EL (cell line): ENCODE results near the gene UGT1A8.
A peak's percentile ranks its signal among the peaks of the same experiment; 100 is the strongest.
"Not testable (repeated sequence)": the region's sequence is repeated elsewhere in the genome, so short reads cannot be mapped to it uniquely, and the experiment has no call there.

Experiments used
- DNase-seq: peaks from one replicate; pipeline ENCODE4 v3.0.0-alpha.2; 2016

Gene UGT1A8

DNA sequence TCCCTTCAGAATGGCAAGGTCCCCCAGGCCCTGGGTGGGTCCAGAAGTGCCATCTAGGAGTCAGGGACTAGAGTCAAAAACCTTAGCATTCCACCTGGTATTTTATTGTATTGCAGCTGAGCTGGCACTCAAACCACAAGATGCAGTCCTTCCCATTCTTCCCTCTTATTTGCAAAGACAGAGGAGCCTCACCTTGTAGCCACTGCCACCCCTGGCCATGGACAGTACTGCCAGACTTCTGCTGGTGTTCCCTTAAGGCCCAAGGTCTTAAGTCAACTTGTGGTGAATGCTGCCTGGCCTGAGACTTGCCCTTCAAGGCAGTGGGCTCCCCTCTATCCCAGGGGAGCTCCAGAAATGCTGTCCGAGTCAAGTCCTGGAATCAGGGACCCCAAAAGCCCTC lies 25.7 kb downstream of the UGT1A8 start:
- peak; percentile 2 for DNase-seq

DNA sequence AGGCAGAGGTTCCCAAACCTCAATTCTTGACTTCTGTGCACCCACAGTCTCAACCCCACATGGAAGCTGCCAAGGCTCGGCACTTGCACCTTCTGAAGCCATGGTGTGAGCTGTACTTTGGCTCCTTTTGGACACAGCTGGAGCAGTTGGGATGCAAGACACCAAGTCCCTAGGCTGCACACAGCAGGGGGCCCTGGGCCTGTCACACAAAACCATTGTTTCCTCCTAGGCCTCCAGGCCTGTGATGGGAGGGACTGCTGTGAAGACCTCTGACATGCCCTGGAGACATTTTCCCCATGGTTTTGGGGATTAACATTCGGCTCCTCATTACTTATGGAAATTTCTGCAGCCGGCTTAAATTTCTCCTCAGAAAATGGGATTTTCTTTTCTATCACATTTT lies 28.6 kb downstream of the UGT1A8 start:
- DNase-seq = not testable (repeated sequence)

DNA sequence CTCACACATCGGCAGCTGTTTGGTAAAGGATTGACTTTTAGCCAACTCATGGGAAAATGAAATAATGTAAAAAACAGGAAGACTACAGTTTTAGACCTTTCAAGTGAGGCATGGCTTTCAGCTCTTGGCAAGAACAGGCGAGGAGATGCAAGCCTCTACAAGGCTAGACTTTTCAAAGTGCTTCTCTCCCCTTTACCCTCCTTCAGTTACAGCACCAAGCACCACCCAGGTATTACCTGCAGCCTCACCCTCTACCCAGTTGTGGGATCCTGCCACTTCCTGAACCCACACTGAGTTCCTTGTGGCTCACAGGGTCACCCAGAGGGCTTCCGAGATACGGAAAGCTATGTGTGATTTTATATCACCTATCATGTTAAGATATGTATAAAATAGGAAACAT lies 33.5 kb downstream of the UGT1A8 start:
- no peak for DNase-seq

DNA sequence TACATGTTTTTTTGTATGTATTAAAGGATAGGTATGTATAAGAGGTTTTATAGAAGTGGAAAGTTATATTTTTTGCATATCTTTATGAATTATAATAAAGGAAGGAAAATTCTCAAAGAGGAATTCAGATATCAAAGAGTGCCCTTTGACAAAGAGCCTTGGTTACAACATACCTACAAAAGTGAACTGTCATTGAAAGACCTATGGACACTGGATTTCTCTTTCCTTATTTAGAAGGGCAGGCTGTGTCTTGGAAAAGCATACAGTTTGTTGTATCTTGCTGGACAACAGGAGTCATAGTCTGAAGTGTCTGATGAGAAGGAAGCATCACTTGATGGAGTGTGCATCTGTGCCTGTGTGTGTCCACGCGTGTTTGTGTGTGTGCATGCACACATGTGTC lies 34.0 kb downstream of the UGT1A8 start:
- no peak for DNase-seq

DNA sequence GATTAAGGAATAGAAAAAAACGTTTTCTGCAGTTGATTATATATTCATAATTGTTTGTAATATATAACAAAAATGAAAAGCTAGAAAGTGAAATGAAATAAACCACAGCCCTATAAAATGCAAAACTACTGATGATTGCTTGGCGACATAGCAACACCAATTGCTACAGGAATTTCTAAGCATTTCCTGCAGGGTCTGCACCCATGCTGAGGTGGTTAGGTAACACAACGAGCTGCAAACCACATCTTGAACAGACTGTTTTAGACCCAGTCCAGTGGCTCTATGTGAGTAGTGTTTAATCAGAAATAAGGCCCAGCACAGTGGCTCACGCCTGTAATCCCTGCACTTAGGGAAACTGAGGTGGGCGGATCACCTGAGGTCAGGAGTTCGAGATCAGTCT lies 37.1 kb downstream of the UGT1A8 start:
- DNase-seq = no peak

DNA sequence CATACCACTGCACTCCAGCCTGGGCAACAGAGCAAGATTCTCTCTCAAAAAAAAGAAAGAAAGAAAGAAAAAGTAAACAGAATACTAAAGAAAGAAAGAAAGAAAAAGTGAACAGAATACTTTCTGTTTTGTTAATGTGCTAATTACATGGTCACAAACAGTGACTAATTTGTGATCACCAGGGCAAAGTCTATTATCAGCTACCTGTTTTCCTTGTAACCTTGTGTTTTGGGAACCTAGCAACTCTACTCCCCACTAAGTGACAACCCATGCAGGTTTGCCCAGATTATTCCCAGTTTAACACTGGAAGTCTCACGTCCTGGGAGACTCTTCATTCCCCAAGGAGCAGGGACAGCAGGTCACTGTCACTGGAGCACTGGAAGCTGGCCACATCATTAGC lies 37.6 kb downstream of the UGT1A8 start:
- DNase-seq = no peak

DNA sequence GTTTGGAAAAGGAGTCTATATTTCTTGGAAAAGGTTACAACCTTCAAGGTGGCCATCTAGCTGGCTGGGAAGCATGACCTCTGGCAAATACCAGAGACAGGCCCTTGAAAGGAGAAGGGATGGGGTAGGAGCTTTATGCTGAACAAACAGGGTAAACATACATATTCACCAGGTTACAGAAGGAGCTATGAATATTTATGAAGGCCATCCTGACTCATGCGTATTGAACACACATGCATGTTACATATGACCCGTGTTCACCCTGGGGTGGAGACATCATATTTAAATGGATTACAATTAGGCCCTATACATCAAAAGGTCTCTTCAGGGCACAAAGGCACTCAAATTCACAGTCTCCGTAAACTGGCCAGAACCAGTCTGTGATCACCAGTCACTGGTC lies 38.5 kb downstream of the UGT1A8 start:
- not testable (repeated sequence) for DNase-seq

DNA sequence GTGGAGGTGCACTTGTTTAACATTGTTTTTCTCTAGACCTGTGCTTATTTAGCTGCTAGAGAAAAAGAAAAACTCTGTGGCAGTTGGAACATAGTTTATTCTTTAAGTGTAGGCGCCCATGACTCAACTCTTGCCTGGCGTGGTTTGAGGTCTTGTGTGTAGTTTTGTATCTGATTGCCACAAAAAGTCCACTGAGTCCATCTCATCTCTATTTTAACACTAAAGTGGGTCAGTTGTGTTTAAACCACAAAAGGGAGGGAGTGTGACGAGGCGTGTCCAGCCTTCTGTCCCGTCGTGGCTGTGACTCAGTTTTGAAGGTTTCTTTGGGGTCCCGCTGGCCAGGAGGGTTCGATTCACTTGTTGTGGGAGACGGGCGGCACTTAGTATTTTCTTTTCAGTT lies 39.0 kb downstream of the UGT1A8 start:
- no peak for DNase-seq

DNA sequence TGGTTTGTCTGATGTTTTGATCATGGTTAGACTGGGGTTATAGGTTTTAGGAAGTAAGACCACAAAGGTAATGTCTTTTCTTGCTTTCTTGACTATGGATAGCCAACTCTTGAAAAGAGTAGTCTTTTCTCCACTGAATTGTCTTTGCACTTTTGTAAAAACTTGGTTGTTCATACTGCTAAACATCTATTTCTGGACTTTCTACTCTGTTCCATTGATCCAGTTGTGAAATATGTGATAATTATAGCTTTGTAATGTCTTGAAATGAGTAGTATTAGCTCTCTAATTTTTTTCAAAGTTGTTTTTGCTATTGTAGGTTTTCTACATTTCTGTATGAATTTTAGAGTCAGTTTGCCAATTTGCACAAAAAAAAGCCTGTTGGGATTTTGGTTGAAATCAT lies 41.2 kb downstream of the UGT1A8 start:
- no peak for DNase-seq

DNA sequence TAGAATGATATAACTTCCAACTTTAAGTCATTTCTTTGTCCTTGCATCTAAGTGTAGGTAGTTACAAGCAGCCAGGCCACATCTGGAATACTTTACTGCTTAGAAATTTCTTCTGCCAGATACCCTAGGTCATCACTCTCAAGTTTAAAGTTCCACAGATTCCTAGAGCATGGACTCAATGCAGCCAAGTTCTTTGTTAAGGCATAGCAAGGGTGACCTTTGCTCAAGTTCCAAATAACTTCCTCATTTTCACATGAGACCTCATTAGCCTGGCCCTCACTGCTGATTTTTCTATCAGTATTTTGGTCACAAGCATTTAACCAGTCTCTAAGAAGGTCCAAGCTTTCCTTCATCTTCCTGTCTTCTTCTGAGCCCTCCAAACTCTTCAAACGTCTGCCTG lies 46.5 kb downstream of the UGT1A8 start:
- no peak for DNase-seq

DNA sequence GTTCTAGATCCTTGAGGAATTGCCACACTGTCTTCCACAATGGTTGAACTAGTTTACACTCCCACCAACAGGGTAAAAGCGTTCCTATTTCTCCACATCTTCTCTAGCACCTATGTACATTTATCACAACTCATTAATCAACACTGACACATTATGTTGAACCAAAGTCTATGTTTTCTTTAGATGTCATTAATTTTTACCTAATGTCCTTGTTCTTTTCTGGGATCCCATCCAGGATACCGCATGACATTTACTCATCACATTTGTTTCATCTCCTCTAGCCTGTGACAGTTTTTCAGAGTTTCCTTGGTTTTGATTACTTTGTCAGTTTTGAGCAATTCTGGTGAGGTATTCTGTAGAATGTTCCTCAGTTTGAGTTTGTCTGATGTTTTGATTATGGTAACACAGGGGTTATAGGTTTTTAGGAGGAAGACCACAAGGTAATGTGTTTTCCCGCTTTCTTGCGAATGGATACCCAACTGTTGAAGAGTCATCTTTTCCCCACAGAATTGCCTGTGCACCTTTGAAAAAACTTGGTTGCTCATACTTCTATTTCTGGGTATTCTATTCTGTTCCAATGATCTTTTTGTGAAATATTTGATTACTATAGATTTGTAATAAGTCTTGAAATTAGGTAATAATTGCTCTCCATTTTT lies 51.3 kb downstream of the UGT1A8 start:
- DNase-seq = no peak

DNA sequence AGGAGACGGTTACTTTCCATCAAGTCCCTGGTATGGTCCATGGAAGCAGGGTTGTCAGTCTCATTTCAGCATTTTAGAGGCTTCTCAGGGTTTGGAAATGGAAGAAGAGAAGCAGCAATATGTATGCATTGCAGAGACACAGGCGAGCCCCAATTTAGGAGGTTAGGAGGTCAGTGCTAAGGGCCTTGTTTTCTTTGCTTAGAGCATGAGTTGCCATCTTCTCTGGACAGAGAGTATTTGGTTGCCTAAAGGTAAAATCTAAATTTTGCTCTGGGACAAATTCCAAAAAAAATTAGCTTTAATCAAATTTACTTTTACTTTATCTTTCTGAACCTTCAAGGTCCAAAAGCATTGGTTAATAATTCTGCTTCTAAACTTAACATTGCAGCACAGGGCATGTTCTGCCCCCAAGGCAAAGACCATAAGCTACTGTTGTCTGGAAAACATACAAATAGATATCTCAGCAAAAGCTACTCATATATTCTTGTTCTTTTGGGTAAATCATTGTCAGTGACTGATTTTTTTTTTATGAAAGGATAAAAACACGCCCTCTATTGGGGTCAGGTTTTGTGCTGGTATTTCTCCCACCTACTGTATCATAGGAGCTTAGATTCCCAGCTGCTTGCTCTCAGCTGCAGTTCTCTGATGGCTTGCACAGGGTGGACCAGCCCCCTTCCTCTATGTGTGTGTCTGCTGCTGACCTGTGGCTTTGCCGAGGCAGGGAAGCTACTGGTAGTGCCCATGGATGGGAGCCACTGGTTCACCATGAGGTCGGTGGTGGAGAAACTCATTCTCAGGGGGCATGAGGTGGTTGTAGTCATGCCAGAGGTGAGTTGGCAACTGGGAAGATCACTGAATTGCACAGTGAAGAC lies 54.1 kb downstream of the UGT1A8 start, which contains the start of gene UGT1A9:
TSS of gene UGT1A9 (plus strand) at position 609 of the 872 bp plus-strand sequence. CDS start at position 646, 37 bp downstream.
- no peak for DNase-seq

DNA sequence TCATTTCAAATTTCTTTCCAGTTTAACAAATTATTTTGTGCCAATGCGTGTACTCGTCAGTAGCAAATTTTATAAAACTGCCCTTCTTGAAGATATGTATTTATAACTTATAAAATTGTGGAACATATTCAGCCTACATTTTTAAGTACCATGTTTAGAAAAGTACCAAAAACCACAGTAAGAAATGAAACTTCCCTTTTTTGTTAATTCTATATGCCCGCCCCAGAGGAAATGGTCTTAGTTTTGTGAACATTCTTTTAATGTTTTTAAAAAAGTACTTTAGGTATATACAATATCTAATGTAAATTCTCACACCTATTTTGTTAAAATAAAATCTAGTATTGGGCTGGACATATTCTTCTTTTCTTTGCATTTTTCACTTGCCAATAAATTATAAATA lies 55.5 kb downstream of the UGT1A8 start:
- no peak for DNase-seq

DNA sequence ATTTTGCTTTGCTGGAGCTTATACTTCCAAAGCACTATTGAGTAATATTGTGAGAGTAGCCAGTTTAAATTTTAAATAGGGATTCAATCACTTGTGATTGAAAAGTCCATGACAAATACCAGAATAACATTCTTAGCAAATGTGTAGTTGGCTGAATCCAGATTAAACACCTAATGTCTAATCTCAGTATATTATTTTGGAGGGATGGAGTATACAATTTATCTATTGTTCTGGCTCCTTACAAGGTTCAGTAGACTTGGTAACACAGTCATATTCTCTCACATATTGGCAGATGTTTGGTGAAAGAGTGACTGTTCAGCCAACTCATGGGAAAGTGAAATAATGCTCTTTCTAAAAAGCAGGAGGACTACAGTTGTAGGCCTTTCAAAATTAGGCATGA lies 56.5 kb downstream of the UGT1A8 start:
- DNase-seq = no peak

DNA sequence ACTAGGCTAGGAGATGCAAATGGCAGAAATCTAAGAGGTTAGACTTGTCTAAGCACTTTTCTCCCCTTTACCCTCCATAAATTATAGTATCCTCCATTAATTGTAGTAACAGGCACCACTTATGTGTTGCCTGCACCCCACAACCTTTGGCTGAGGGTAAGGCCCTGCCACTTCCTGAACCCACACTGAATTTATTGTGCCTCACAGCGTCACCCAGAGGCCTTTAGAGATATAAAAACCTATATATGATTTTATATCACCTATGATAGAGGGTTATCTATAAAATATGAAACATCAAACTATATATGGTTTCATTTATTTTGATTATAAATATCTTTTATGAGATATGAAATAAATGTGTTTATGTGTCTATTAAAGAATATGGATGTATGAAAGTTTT lies 56.9 kb downstream of the UGT1A8 start:
- no peak for DNase-seq

DNA sequence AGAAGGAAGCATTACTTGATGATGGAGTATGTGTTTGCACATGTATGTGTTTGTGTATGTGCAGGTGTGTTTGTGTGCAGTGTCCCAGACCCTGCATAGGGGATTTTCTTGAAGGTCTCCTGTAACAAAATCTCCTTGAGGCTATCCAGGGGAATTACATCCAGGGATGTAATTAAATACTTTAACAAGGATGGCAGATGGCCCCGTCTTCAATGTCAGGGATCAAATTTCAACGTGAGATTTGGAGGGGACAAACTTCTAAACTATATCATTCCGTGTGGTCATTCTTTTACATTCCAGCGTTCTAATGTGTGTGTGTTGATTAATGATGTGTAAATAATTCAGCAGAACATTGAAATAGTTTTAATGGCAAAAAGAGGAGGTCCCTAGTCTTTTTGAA lies 57.6 kb downstream of the UGT1A8 start:
- no peak for DNase-seq

DNA sequence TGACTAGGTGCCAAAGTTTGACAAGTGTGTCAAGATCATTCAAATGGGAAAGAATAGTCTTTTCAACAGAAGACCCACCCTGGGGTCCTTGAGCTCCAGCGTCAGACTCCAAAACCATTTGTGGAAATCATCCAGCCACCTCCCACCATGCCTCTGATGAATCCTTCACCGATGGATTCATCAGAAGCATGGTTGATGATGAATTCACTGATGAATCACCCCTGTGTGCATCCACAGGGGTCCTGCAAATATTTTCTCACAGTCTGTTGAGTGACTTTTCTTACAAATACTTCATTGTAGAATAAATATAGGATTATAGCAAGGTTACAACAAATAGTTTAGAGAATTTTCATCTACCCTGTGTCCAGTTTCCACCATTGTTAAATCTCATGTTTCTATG lies 58.6 kb downstream of the UGT1A8 start:
- DNase-seq = peak; percentile 1

DNA sequence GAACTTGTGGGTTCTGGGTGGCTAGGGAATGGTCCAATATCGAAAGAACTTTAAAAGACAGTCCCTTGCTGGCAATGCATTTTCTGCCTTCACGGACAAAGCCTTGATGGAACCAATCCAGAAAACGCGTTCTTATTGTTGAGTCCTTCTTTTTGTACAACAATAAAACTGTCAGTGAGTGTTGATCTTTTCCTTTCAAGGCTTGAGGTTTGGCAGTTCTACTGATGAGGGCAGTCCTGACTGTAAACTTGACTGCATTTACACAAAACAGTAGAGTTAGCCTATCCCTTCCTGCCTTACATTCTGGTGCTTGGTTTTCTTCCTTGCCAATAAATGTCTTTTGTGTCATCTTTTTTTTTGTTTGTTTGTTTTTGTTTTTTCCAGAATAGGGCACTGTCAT lies 61.8 kb downstream of the UGT1A8 start:
- DNase-seq = no peak

DNA sequence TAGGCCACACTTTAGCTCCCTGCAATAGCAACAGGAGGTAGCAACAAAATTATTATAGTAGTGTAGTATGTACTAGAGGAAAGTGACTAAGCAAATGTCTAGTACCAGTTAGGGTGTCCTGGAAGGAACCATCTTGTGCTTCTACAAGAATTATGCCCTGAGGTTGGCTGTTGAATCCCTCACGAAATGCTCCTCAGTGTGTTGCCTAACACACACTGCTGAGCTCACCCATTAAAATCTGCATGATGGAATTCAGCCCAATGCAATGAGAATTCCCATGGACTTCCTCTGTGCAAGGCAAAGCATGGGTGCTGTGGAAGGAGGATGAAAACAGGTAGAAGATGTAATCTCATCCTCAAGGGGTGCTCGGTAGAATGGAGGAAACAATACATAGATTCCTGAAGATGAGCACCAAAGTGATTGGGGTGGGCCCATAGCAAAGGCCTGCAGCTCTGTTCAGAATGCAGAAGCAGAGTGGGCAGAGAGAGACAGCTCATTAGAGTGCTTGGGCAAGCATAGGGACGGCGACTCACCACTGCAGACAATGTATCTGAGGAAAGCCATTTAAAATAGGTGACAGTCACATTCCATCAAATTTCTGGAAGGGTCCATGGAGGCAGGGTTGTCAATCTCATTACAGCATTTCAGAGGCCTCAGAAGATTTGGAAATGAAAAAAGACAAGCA lies 63.1 kb downstream of the UGT1A8 start:
- no peak for DNase-seq

DNA sequence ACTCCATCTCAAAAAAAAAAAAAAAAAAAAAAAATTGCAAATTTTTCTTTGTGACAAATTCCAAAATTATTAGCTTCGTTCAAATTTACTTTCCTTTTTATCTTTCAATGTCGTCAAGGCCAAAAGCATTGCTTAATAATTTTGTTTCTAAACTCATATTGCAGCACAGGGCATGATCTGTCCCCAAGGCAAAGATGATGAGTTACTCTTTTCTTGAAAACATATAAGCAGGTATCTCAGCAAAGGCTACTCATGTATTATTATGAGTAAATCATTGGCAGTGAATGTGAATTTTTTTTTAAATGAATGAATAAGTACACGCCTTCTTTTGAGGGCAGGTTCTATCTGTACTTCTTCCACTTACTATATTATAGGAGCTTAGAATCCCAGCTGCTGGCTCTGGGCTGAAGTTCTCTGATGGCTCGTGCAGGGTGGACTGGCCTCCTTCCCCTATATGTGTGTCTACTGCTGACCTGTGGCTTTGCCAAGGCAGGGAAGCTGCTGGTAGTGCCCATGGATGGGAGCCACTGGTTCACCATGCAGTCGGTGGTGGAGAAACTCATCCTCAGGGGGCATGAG lies 64.2 kb downstream of the UGT1A8 start, which contains the start of gene UGT1A7:
TSS of gene UGT1A7 (plus strand) at position 381 of the 579 bp plus-strand sequence. CDS start at position 418, 37 bp downstream.
- DNase-seq = no peak

DNA sequence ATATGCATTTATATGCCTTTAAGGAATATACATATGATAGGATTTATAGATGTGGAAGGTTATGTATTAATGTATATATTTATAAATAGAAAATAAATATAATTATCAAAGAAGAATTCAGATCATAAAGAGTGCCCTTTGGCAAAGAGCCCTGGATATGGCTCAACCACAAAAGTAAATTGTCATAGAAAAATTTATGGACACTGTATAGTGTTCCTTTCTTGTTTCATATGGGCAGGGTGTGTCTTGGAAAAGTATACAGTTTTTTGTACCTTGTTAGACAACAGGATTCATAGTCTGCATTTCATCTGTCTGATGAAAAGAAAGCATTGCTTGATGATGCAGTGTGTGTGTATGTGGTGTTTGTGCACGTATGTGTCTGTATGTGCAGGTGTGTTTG lies 67.2 kb downstream of the UGT1A8 start:
- DNase-seq = no peak

DNA sequence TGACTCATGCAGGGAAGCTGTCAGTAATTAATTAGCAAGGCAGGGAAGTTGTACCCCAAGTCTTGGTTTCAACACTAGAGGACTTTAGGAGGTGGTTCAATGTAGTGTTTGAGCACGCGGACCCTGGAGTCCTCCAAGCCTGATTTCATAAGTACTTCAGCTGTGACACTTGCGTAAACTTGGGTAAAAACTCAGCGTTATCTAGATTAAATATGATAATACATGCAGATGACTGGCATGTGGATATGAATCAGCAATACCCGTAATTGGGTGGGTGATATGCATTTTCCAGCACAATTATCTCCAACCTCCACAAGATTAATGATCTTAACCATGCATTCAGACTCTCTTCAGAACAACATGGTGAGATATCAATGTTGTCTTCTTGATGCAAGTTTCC lies 69.5 kb downstream of the UGT1A8 start:
- DNase-seq = no peak

DNA sequence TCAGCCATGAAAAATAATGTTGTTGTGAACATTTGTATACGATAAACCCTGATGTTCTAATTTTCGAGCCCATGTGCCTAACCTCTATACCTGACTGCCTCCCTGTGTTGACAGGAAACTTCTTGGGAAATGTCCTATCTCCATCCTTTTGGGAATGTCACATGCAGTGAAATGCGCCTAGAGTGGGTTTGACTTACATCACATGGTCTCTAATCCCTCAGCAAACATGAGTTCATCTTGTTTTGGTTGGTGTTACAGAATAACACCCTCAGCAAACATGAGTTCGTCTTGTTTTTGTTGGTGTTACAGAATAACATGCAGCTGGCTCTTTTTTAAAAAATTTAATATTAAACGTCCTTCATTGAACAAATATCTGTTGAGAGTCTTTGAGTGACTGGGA lies 70.9 kb downstream of the UGT1A8 start:
- DNase-seq = no peak
